Activated CD8-positive, alpha-beta memory T cell treated with anti-CD3 and anti-CD28 coated beads for 1 hour (primary cell): ENCODE measurements around the gene EHD4.

Source experiments
- DNase-seq, 2 donors: peaks; one replicate each; pipeline ENCODE4 v3.0.0-alpha.2; 2020; ENCODE audit warnings: low read depth in 1 of 2; ENCODE audit errors: extremely low read depth in 1 of 2

Gene EHD4

DNA sequence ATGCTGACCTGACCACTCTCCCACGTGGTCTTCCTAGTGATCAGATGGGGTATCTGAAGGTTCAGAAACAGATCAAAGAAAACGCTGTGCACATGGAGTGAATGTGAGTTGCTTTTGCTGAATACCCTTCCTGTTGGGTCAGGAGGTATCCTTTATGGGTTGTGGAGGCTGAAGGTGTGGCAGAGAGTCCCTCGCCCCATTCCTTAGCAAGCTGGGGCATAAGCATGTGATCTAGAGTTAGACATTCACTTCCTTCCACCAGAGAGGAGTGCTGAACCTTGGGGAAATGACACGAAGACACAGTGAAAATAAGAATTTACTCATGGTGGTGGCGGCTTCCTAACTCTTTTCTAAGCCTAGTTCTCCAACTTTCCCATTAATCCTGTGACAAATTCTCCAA, 50.7 kb downstream of the EHD4 start:
- no peak for DNase-seq

DNA sequence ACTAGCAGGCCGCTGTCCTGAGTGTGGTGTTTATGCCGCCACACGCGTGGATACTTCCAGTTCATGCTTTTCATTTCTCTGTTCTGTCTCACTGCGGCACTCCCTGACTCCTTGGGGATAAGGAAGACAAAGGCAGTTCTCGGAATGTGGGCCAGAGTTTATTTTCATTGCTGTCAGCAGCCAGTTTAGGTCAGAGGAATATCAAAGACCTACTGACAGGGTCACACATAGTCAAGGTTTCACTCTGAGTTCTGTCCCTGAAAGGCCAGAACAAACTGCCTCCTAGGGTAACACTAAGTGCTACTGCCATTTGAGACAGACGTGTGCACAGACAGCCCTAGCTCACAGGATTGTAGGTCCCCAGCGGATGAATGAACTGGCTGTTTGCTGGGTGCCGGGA, 51.2 kb downstream of the EHD4 start:
- DNase-seq, result no peak

GRCh38 chr15:41919954-41920538, 52.3 kb downstream of the EHD4 start:
- no peak for DNase-seq

DNA sequence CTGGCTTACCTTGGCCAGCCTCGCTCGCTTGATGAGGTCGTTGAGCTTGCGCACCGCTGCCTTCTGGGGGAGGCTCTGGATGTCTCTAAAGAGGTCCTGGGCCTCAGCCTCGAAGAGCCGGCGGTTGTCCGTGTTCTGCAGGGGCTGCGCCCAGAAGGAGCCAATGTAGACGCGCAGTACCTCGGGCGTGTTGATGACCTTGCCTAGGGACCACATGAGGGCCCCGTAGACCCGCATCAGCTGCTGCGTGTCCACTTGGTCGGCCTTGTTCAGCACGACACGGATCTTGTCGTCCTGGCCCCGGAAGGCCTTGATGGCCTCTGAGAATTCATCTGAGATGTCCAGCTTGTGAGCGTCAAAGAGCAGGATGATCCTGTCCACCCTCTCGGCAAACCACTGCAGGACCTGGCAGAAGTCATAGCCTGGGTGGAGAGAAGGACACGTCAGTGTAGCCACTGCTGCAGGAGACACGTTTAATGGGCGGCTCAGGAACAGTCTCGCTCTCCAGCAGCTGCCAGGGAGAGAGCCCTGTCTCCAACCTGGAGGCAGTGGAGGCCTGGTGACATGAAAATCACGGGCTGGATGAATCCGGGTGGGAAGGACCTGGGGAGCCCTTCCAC, 53.0 kb downstream of the EHD4 start:
- no peak for DNase-seq

GRCh38 chr15:41918506-41919126, 53.7 kb downstream of the EHD4 start:
- DNase-seq, result no peak

DNA sequence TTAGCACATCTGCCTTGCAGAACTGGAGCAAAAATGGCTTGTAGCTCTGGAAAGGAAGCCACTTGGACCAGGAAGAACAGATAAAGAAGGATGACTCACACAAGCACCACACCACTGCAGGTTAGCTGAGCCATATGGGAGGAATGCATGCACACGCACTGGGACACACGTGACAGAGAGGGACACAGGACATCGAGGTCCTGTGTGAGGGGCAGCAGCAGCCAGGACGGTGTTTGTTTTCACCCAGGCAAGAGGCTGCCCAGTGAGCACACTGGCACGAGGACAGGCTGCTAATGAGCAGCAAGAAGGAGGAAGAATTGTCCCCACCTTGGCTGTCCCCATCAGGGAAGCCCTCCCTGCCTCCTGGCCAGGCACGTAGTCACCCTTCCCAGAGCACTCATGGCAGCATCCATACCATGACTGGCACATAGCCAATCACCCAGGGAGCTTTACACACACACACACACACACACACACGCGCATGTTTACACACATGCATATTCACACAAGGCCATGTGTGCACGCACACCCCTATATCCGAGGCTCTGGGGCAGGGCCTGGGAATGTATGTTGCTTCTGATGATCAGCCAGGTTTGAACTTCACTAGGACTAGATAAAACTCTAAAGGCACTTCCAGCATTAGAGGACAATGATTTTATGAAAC, 54.5 kb downstream of the EHD4 start:
- no peak for DNase-seq

- no peak for DNase-seq
Observed at GRCh38 chr15:41915255-41915994, 56.9 kb downstream of the EHD4 start.

DNA sequence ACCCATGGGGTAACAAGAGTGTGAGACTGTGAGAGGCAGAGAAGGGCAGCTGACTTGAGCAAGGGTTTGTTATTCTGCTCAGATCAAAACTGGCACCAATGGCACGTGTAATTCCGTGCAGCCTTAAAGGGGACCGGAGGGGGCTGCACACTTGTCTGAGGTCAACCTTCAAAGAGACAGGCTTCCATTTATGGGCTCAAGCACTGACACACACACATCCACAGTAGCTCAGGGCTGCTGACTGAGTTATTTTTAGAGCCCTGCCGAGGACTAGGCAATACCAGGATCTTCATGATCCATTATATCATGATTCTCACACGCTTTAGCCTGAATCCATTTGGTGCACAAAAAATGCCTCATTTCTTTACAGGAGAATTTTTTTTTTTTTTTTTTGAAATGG, 57.9 kb downstream of the EHD4 start:
- DNase-seq, result no peak

GRCh38 chr15:41913256-41913655, 59.1 kb downstream of the EHD4 start:
- no peak for DNase-seq

- DNase-seq, result no peak
Observed at GRCh38 chr15:41911691-41912345, 60.5 kb downstream of the EHD4 start.

DNA sequence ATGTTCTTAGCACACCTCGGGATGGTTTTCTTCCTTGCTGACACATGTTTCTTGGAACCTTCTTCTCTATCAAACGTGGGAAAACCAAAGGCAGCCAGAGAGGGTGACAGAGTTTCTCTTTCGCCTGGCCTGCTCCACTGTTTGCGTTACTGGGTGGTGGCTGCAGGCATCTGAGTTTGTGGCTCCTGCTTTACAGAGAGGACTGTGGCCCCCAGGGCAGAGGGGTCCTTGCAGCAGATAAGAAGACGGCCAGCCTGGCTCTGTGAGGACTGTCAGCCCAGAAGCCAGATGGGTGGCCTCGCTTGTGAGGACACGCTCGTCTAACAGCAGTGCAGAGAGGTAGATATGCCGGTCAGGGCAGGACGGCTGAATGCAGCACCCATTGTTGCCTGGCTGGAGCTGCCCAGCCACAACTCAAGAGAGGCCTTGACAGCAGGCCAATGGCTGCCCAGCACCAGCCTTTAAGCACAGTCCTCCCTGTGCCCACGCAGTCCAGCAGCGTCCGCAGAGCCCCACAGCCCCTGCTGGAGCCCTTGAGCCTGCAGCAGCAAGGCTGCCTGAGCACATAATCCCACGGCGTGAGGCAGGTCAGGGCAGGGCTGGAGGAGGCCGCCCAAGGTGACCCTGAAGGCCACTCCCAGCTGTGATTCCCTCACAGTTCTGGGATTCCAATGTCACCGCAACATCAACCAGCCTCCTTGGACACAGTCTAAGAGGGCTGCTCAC, 63.5 kb downstream of the EHD4 start:
- no peak for DNase-seq

GRCh38 chr15:41907141-41907540, 65.2 kb downstream of the EHD4 start:
- DNase-seq, result no peak

GRCh38 chr15:41906608-41907007, 65.7 kb downstream of the EHD4 start:
- no peak for DNase-seq

GRCh38 chr15:41905036-41905793, 67.1 kb downstream of the EHD4 start:
- no peak for DNase-seq

- DNase-seq, result peak; percentile 52 to 61
Observed at GRCh38 chr15:41904541-41905005, 67.8 kb downstream of the EHD4 start.

DNA sequence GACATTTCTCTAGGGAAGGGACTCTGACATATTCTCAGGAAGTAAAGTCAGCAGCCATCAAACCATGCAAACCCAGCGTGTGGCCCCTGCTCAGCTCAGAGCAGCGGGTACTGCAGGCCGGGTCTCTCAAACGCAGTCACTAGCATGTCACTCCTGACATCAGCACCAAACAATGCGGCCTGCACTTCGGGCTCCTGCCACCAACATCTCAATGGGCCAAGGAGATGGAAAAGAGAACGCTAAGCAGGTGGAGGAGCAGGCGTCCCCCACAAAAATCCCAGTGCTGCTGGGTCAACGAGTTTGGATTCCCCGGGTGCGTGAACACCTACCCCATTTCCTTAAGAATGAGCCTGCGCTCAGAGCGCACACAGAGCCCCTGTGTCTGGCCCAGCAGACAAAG, 68.6 kb downstream of the EHD4 start:
- no peak for DNase-seq

- DNase-seq, result no peak
Observed at GRCh38 chr15:41901431-41901830, 70.9 kb downstream of the EHD4 start.

DNA sequence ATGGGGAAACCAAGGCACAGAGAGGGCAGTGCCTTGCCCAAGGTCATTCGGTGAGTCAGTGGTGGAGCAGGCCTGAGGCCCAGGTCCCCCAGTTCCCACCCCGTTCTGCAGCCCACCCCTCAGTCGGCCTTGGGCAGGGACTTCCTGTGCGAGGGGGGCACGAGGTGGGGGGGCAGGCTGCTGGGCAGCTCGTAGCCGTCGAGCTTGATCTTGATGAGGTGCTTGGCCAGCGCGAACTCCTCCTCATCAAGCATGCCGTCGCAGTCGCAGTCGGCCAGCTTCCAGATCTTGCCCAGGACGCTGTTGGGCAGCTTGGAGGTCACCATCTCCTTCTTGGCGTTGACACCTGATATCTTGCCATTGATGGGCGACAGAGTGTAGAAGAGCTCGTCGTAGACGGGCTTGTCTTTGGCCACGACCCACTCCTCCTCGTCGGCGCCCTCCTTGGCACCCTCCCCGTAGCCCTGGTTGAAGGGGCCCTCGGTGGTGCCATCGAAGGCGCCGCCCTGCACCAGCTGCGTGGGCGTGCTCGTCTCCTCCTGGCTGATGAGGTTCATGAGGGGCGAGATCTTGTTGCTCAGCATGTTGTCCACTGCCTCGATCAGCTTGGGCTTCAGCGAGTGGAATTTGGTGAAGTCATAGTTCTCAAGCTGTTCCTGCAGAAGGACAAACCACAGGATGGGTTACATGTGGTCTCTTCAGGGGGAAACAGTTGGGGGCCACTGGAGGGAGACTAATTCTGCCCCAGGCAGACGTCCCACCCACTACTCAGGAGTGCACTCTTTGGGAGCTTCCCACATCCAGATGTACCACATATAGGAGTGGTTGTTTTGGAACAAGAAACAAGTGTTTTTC, 71.6 kb downstream of the EHD4 start:
- DNase-seq, result no peak
